Measurements from ENCODE around the gene PPM1H.
"Not testable (repeated sequence)": the region's sequence is repeated elsewhere in the genome, so short reads cannot be mapped to it uniquely, and the experiment has no call there.

The PPM1H gene

GRCh38 chr12:62839869-62840660 is 94.9 kb downstream of the PPM1H start:
- Histone ChIP-seq H3K4me1 (ENCODE audit: control insufficient read depth, insufficient read depth, low read length) (no peaks in the 10 kb centered on the region), H3K27ac (ENCODE audit: low read depth, low read length) (no peak overlapping the region), H3K27me3 (ENCODE audit: control insufficient read depth, insufficient read depth, low read length) (no peaks in the 10 kb centered on the region), H3K36me3 (ENCODE audit: control insufficient read depth, insufficient read depth, low read length) (no peaks in the 10 kb centered on the region), H3K9ac (ENCODE audit: low read length) (no peak overlapping the region), H3K4me3 (ENCODE audit: low read length) (no peak overlapping the region)

GRCh38 chr12:62834971-62835547 is 99.9 kb downstream of the PPM1H start:
- no peak overlapping the region for H3K9ac ChIP-seq (ENCODE audit: low read length)
- no peaks in the 10 kb centered on the region for H3K27me3 ChIP-seq (ENCODE audit: control insufficient read depth, insufficient read depth, low read length)
- H3K4me1 ChIP-seq (ENCODE audit: control insufficient read depth, insufficient read depth, low read length) = no peaks in the 10 kb centered on the region
- no peaks in the 10 kb centered on the region for H3K36me3 ChIP-seq (ENCODE audit: control insufficient read depth, insufficient read depth, low read length)
- no peak overlapping the region for H3K4me3 ChIP-seq (ENCODE audit: low read length)
- no peak overlapping the region for H3K27ac ChIP-seq (ENCODE audit: low read depth, low read length)

- H3K27ac ChIP-seq (ENCODE audit: low read depth, low read length) = no peak overlapping the region
- H3K9ac ChIP-seq (ENCODE audit: low read length) = no peak overlapping the region
- no peak overlapping the region for H3K4me3 ChIP-seq (ENCODE audit: low read length)
Measured at GRCh38 chr12:62834406-62834805, 100.5 kb downstream of the PPM1H start.

GRCh38 chr12:62833634-62834033 is 101.3 kb downstream of the PPM1H start:
- Histone ChIP-seq H3K27ac (ENCODE audit: low read depth, low read length) (no peak overlapping the region), H3K4me1 (ENCODE audit: control insufficient read depth, insufficient read depth, low read length) (no peaks in the 10 kb centered on the region), H3K27me3 (ENCODE audit: control insufficient read depth, insufficient read depth, low read length) (no peaks in the 10 kb centered on the region), H3K4me3 (ENCODE audit: low read length) (no peak overlapping the region), H3K36me3 (ENCODE audit: control insufficient read depth, insufficient read depth, low read length) (no peaks in the 10 kb centered on the region), H3K9ac (ENCODE audit: low read length) (no peak overlapping the region)

More at GRCh38 chr12:62834406-62834805, 100.5 kb downstream of the PPM1H start:
- Histone ChIP-seq H3K27me3 (ENCODE audit: control insufficient read depth, insufficient read depth, low read length) (no peaks in the 10 kb centered on the region), H3K4me1 (ENCODE audit: control insufficient read depth, insufficient read depth, low read length) (no peaks in the 10 kb centered on the region), H3K36me3 (ENCODE audit: control insufficient read depth, insufficient read depth, low read length) (no peaks in the 10 kb centered on the region)

- H3K36me3 ChIP-seq (ENCODE audit: control insufficient read depth, insufficient read depth, low read length) = no peaks in the 10 kb centered on the region
- no peaks in the 10 kb centered on the region for H3K4me1 ChIP-seq (ENCODE audit: control insufficient read depth, insufficient read depth, low read length)
- H3K9ac ChIP-seq (ENCODE audit: low read length) = no peak overlapping the region
- H3K4me3 ChIP-seq (ENCODE audit: low read length) = no peak overlapping the region
- no peak overlapping the region for H3K27ac ChIP-seq (ENCODE audit: low read depth, low read length)
- H3K27me3 ChIP-seq (ENCODE audit: control insufficient read depth, insufficient read depth, low read length) = no peaks in the 10 kb centered on the region
Measured at GRCh38 chr12:62832558-62832957, 102.4 kb downstream of the PPM1H start.

GRCh38 chr12:62832027-62832426 is 102.9 kb downstream of the PPM1H start:
- no peaks in the 10 kb centered on the region for H3K36me3 ChIP-seq (ENCODE audit: control insufficient read depth, insufficient read depth, low read length)
- H3K4me3 ChIP-seq (ENCODE audit: low read length) = no peak overlapping the region
- H3K27me3 ChIP-seq (ENCODE audit: control insufficient read depth, insufficient read depth, low read length) = no peaks in the 10 kb centered on the region
- H3K27ac ChIP-seq (ENCODE audit: low read depth, low read length) = no peak overlapping the region
- H3K9ac ChIP-seq (ENCODE audit: low read length) = no peak overlapping the region
- H3K4me1 ChIP-seq (ENCODE audit: control insufficient read depth, insufficient read depth, low read length) = no peaks in the 10 kb centered on the region

GRCh38 chr12:62827855-62828254 is 107.1 kb downstream of the PPM1H start:
- Histone ChIP-seq H3K27ac (ENCODE audit: low read depth, low read length) (no peak overlapping the region), H3K4me3 (ENCODE audit: low read length) (no peak overlapping the region)

GRCh38 chr12:62827042-62827441 is 107.9 kb downstream of the PPM1H start:
- Histone ChIP-seq H3K4me1 (ENCODE audit: control insufficient read depth, insufficient read depth, low read length) (no peaks in the 10 kb centered on the region), H3K9ac (ENCODE audit: low read length) (no peak overlapping the region), H3K36me3 (ENCODE audit: control insufficient read depth, insufficient read depth, low read length) (no peaks in the 10 kb centered on the region), H3K27ac (ENCODE audit: low read depth, low read length) (no peak overlapping the region), H3K27me3 (ENCODE audit: control insufficient read depth, insufficient read depth, low read length) (no peaks in the 10 kb centered on the region), H3K4me3 (ENCODE audit: low read length) (no peak overlapping the region)

More at GRCh38 chr12:62827855-62828254, 107.1 kb downstream of the PPM1H start:
- H3K36me3 ChIP-seq (ENCODE audit: control insufficient read depth, insufficient read depth, low read length) = no peaks in the 10 kb centered on the region
- H3K9ac ChIP-seq (ENCODE audit: low read length) = no peak overlapping the region
- H3K27me3 ChIP-seq (ENCODE audit: control insufficient read depth, insufficient read depth, low read length) = no peaks in the 10 kb centered on the region
- no peaks in the 10 kb centered on the region for H3K4me1 ChIP-seq (ENCODE audit: control insufficient read depth, insufficient read depth, low read length)

GRCh38 chr12:62817556-62818271 is 117.2 kb downstream of the PPM1H start:
- Histone ChIP-seq H3K27me3 (ENCODE audit: control insufficient read depth, insufficient read depth, low read length) (no peaks in the 10 kb centered on the region), H3K36me3 (ENCODE audit: control insufficient read depth, insufficient read depth, low read length) (no peaks in the 10 kb centered on the region), H3K9ac (ENCODE audit: low read length) (no peak overlapping the region), H3K4me3 (ENCODE audit: low read length) (no peak overlapping the region), H3K4me1 (ENCODE audit: control insufficient read depth, insufficient read depth, low read length) (no peaks in the 10 kb centered on the region), H3K27ac (ENCODE audit: low read depth, low read length) (no peak overlapping the region)

- no peak overlapping the region for H3K27ac ChIP-seq (ENCODE audit: low read depth, low read length)
- no peak overlapping the region for H3K4me3 ChIP-seq (ENCODE audit: low read length)
- H3K27me3 ChIP-seq (ENCODE audit: control insufficient read depth, insufficient read depth, low read length) = no peaks in the 10 kb centered on the region
- no peaks in the 10 kb centered on the region for H3K36me3 ChIP-seq (ENCODE audit: control insufficient read depth, insufficient read depth, low read length)
- no peaks in the 10 kb centered on the region for H3K4me1 ChIP-seq (ENCODE audit: control insufficient read depth, insufficient read depth, low read length)
- H3K9ac ChIP-seq (ENCODE audit: low read length) = no peak overlapping the region
Measured at GRCh38 chr12:62814243-62814642, 120.7 kb downstream of the PPM1H start.

GRCh38 chr12:62813031-62813829 is 121.7 kb downstream of the PPM1H start:
- Histone ChIP-seq H3K27ac (ENCODE audit: low read depth, low read length) (no peak overlapping the region), H3K4me3 (ENCODE audit: low read length) (peak overlapping the region; percentile 2), H3K9ac (ENCODE audit: low read length) (no peak overlapping the region), H3K36me3 (ENCODE audit: control insufficient read depth, insufficient read depth, low read length) (no peaks in the 10 kb centered on the region), H3K27me3 (ENCODE audit: control insufficient read depth, insufficient read depth, low read length) (no peaks in the 10 kb centered on the region), H3K4me1 (ENCODE audit: control insufficient read depth, insufficient read depth, low read length) (no peaks in the 10 kb centered on the region)

GRCh38 chr12:62811481-62811880 is 123.5 kb downstream of the PPM1H start:
- H3K27ac ChIP-seq (ENCODE audit: low read depth, low read length); H3K27me3 ChIP-seq (ENCODE audit: control insufficient read depth, insufficient read depth, low read length); H3K4me1 ChIP-seq (ENCODE audit: control insufficient read depth, insufficient read depth, low read length); H3K4me3 ChIP-seq (ENCODE audit: low read length); H3K36me3 ChIP-seq (ENCODE audit: control insufficient read depth, insufficient read depth, low read length); H3K9ac ChIP-seq (ENCODE audit: low read length): not testable (repeated sequence)
